ENCODE measurements around the gene PLA2G4B.
A peak's percentile ranks its signal among the peaks of the same experiment; 100 is the strongest.

The PLA2G4B gene

DNA sequence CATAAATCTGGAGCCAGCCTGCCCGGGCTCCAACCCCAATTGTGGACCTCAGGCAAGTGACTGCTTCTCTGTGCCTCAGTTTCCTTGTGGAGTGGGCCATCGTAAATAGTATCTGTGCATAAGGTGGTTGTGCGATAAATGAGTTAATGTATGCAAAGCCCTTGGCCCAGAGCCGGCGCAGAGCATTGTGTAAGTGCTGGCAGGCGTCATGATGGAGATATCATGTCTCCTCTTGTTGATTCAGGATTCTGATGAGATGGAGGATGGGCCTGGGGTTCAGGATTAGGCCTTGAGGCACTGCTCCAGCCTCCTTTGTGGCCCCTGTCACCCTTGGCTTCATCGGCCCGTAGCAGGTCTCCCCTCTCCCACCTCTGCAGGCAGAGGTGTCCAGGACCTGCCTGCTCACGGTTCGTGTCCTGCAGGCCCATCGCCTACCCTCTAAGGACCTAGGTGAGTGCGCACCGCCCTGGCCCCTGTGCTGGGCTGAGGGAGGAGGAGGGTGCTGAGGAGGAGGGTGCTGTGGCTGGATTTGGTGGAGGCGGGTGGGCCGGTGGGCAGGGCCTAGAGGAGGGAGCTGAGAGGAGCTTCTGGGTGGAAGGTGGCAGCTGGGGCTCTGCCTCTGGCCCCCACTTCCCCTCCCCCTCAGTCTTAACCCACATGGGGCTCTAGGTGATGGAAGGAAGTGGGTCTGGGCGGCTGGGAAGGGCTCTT is 1.3 kb downstream of the PLA2G4B start:
- H3K27ac ChIP-seq = peak overlapping the region; percentile 94; the same call in 1 of the 2 replicates
- TF ChIP-seq, protein P1, sequence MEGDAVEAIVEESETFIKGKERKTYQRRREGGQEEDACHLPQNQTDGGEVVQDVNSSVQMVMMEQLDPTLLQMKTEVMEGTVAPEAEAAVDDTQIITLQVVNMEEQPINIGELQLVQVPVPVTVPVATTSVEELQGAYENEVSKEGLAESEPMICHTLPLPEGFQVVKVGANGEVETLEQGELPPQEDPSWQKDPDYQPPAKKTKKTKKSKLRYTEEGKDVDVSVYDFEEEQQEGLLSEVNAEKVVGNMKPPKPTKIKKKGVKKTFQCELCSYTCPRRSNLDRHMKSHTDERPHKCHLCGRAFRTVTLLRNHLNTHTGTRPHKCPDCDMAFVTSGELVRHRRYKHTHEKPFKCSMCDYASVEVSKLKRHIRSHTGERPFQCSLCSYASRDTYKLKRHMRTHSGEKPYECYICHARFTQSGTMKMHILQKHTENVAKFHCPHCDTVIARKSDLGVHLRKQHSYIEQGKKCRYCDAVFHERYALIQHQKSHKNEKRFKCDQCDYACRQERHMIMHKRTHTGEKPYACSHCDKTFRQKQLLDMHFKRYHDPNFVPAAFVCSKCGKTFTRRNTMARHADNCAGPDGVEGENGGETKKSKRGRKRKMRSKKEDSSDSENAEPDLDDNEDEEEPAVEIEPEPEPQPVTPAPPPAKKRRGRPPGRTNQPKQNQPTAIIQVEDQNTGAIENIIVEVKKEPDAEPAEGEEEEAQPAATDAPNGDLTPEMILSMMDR (conservative IDR thresholded peaks at IDR 0.05) = no peak

DNA sequence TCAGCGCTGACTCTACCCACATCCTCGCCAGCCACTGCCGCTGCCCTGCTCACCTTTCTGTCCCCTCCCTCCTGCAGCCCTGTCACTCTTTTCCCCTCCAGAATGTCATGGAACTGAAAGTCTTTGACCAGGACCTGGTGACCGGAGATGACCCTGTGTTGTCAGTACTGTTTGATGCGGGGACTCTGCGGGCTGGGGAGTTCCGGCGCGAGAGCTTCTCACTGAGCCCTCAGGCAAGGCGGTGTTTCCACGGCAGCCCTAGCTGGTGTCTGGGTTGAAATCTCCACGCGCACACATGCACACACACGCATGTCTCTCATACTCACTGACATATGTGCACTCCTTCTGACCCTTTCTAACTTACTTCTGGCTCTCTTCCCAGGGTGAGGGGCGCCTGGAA is 2.0 kb downstream of the PLA2G4B start:
- TF ChIP-seq, protein P1 (conservative IDR thresholded peaks at IDR 0.05) = no peak
- H3K27ac ChIP-seq = no peak overlapping the region; the same call in 1 of the 2 replicates

DNA sequence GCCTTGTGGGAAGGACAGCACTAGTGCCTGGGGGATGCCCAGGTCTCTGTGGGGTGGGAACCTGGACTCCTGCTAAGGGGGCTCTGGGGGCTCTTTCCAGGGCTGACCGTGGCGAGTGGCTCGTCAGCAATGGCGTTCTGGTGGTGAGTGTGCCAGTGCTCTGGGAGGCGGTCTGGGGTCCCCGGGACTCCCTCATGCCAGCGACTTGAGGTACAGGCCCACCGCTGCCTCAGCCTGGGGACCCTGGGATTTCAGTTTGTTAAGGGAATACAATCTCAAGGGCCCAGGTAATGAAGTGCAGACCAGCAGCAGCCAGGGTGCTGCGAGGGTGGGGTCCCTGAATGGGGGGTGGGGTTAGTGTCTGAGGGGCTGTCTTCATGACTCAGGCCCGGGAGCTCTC is 2.5 kb downstream of the PLA2G4B start:
- H3K27ac ChIP-seq = no peak overlapping the region
- TF ChIP-seq, protein P1 (conservative IDR thresholded peaks at IDR 0.05) = no peak

DNA sequence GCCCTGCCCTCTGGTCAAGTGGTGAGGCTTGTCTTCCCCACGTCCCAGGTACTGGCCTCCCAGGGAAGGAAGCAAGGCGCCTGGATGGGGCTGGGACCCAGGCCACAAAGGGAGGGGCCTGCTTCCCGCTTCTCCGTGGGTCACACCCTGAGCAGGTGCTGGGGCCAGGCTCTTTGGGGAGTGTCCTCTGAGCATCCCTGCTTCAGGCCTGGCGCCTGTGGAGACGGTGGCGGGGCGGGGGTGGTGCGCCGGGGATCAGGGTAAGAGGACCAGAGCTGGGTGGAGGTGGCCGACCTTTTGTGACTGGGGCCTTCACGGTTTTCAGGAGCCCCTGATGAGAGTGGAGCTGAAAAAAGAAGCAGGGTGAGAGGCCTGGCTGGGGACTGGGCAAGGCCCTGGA is 3.6 kb downstream of the PLA2G4B start:
- no peak overlapping the region for H3K27ac ChIP-seq
- TF ChIP-seq, protein P1 (conservative IDR thresholded peaks at IDR 0.05) = no peak

DNA sequence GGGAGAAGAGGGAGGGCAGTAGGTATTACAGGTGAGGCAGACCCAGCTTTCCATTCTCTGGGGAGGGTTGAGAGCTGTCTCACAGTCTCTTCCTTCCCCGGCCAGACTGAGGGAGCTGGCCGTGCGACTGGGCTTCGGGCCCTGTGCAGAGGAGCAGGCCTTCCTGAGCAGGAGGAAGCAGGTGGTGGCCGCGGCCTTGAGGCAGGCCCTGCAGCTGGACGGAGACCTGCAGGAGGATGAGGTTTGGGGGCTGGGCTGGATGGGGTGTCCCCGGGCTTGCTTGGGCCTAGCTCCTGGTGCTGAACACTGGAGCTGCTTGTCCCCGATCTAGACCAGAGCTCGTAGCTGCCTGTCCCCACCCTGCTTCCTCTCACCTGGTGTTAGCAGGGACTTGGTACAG is 4.9 kb downstream of the PLA2G4B start:
- TF ChIP-seq, protein P1 (conservative IDR thresholded peaks at IDR 0.05) = no peak
- H3K27ac ChIP-seq = no peak overlapping the region

DNA sequence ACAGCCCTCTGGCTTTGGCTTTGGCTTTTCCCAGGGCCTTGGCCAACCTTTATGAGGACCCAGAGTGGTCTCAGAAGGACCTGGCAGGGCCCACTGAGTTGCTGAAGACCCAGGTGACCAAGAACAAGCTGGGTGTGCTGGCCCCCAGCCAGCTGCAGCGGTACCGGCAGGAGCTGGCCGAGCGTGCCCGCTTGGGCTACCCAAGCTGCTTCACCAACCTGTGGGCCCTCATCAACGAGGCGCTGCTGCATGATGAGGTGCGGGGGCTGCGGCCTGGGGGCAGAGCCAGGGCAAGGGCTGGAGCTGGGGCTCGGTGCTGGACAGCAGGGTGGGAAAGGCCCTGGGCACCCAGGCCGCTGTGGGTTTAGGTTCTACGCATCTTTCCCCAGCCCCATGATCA is 6.2 kb downstream of the PLA2G4B start:
- no peak overlapping the region for H3K27ac ChIP-seq
- TF ChIP-seq, protein P1 (conservative IDR thresholded peaks at IDR 0.05) = no peak

DNA sequence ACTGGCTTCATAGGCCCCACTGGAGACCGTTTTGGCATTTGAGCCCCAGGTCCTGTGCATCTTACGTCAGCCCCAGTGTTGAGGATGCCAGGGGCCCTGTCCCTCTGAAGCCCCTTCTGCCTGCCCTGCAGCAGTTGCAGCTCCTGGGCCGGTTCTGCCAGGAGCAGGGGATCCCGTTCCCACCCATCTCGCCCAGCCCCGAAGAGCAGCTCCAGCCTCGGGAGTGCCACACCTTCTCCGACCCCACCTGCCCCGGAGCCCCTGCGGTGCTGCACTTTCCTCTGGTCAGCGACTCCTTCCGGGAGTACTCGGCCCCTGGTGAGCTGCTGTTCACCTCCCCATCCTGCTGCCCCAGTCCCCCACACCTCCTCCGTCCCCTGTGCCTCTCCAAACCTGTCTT is 8.6 kb downstream of the PLA2G4B start:
- TF ChIP-seq, protein P1 (conservative IDR thresholded peaks at IDR 0.05) = no peak
- H3K27ac ChIP-seq = no peak overlapping the region
